ENCODE data around the gene SEC14L1.

SEC14L1 gene

GRCh38 chr17:77148077-77148939 is 7.5 kb downstream of the SEC14L1 start:
- no peak for DNase-seq
- TF ChIP-seq EZH2 (IDR thresholded peaks at IDR 0.05; ENCODE audit: borderline replicate concordance, low read depth, low read length, severe bottlenecking), result no peak
- TF ChIP-seq CTCF (IDR thresholded peaks at IDR 0.05; ENCODE audit: borderline replicate concordance, extremely low read depth, low read length, poor library complexity, severe bottlenecking), result no peak
- no peaks in the 10 kb centered on the region for H4K20me1 ChIP-seq (ENCODE audit: insufficient read depth, low read length)
- no peaks in the 10 kb centered on the region for H3K27me3 ChIP-seq (ENCODE audit: insufficient read depth, low read length, poor library complexity)
- H3K4me3 ChIP-seq (ENCODE audit: low read depth in 1 of 2, low read length in 2 of 2), result no peak overlapping the region
- no peak overlapping the region for H2AFZ ChIP-seq (ENCODE audit: low read depth, low read length)
- no peak overlapping the region for H3K4me2 ChIP-seq (ENCODE audit: insufficient read depth, low read length)
- H3K27ac ChIP-seq (ENCODE audit: low read length), result no peak overlapping the region
- peaks cover 41% of the 10 kb centered on the region for H3K36me3 ChIP-seq (ENCODE audit: insufficient read depth, low read length)
- H3K4me1 ChIP-seq (ENCODE audit: insufficient read depth, low read length), result no peaks in the 10 kb centered on the region
- H3K9ac ChIP-seq (ENCODE audit: low read depth, low read length), result no peak overlapping the region
- ATAC-seq (ENCODE audit: insufficient read depth, low read depth), result no peak
- no peaks in the 10 kb centered on the region for H3K9me3 ChIP-seq (ENCODE audit: insufficient read depth, low read length, severe bottlenecking)
- H3K79me2 ChIP-seq (ENCODE audit: insufficient read depth, low read length), result peaks cover 3% of the 10 kb centered on the region; the same call in 1 of the 2 replicates

- H3K4me3 ChIP-seq (ENCODE audit: low read depth in 1 of 2, low read length in 2 of 2), result no peak overlapping the region
- H3K9ac ChIP-seq (ENCODE audit: low read depth, low read length), result no peak overlapping the region
- ATAC-seq (ENCODE audit: insufficient read depth, low read depth), result no peak
- H3K27ac ChIP-seq (ENCODE audit: low read length), result no peak overlapping the region
- no peak overlapping the region for H2AFZ ChIP-seq (ENCODE audit: low read depth, low read length)
- no peak for DNase-seq
- peaks cover 34% of the 10 kb centered on the region for H3K36me3 ChIP-seq (ENCODE audit: insufficient read depth, low read length)
- no peaks in the 10 kb centered on the region for H3K4me1 ChIP-seq (ENCODE audit: insufficient read depth, low read length)
- H3K79me2 ChIP-seq (ENCODE audit: insufficient read depth, low read length), result 0 out of 2 replicates have a peak, but pooled peaks cover 3% of the 10 kb centered on the region
- no peak overlapping the region for H3K4me2 ChIP-seq (ENCODE audit: insufficient read depth, low read length)
- TF ChIP-seq CTCF (IDR thresholded peaks at IDR 0.05; ENCODE audit: borderline replicate concordance, extremely low read depth, low read length, poor library complexity, severe bottlenecking) (no peak), EZH2 (IDR thresholded peaks at IDR 0.05; ENCODE audit: borderline replicate concordance, low read depth, low read length, severe bottlenecking) (no peak)
- H4K20me1 ChIP-seq (ENCODE audit: insufficient read depth, low read length), result no peaks in the 10 kb centered on the region
- no peaks in the 10 kb centered on the region for H3K9me3 ChIP-seq (ENCODE audit: insufficient read depth, low read length, severe bottlenecking)
- H3K27me3 ChIP-seq (ENCODE audit: insufficient read depth, low read length, poor library complexity), result no peaks in the 10 kb centered on the region
Observed at GRCh38 chr17:77148940-77149510, 8.3 kb downstream of the SEC14L1 start.

- Histone ChIP-seq H3K27me3 (ENCODE audit: insufficient read depth, low read length, poor library complexity) (no peaks in the 10 kb centered on the region), H3K4me2 (ENCODE audit: insufficient read depth, low read length) (no peak overlapping the region), H3K27ac (ENCODE audit: low read length) (no peak overlapping the region), H3K4me3 (ENCODE audit: low read depth in 1 of 2, low read length in 2 of 2) (no peak overlapping the region), H3K36me3 (ENCODE audit: insufficient read depth, low read length) (peaks cover 29% of the 10 kb centered on the region), H2AFZ (ENCODE audit: low read depth, low read length) (no peak overlapping the region), H3K79me2 (ENCODE audit: insufficient read depth, low read length) (0 out of 2 replicates have a peak, but pooled peaks cover 3% of the 10 kb centered on the region), H3K9me3 (ENCODE audit: insufficient read depth, low read length, severe bottlenecking) (no peaks in the 10 kb centered on the region), H4K20me1 (ENCODE audit: insufficient read depth, low read length) (no peaks in the 10 kb centered on the region; the same call in 1 of the 2 replicates), H3K4me1 (ENCODE audit: insufficient read depth, low read length) (no peaks in the 10 kb centered on the region), H3K9ac (ENCODE audit: low read depth, low read length) (no peak overlapping the region)
- ATAC-seq (ENCODE audit: insufficient read depth, low read depth), result no peak
- TF ChIP-seq EZH2 (IDR thresholded peaks at IDR 0.05; ENCODE audit: borderline replicate concordance, low read depth, low read length, severe bottlenecking) (no peak), CTCF (IDR thresholded peaks at IDR 0.05; ENCODE audit: borderline replicate concordance, extremely low read depth, low read length, poor library complexity, severe bottlenecking) (no peak)
- DNase-seq, result no peak
Observed at GRCh38 chr17:77150196-77150595, 9.4 kb downstream of the SEC14L1 start.
